ENCODE measurements around the gene CPM.

DNA sequence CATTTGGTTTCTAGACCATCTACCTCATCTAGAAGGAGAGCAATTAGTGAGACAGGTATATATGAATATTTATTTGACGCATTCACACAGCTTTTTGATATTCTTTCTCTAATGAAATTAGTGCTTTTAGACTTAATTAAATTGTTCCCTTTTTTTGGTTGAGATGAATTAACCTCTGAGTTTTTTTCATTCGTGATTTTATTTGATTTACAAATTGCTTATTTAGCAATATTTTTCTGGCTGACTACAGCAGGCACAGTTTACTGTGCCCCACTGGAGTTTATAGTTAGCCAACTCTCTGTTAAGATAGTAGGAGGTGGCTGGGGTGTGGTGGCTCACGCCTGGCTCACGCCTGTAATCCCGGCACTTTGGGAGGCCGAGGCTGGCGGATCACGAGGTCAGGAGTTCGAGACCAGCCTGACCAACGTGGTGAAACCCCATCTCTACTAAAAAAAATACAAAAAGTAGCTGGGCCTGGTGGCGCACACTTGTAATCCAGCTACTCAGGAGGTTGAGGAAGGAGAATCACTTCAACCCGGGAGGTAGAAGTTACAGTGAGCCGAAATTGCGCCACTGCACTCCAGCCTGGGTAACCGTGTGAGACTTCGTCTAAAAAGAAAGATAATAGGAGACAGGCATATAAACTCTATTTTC lies 108.2 kb downstream of the CPM start:
- TF ChIP-seq, protein P1, sequence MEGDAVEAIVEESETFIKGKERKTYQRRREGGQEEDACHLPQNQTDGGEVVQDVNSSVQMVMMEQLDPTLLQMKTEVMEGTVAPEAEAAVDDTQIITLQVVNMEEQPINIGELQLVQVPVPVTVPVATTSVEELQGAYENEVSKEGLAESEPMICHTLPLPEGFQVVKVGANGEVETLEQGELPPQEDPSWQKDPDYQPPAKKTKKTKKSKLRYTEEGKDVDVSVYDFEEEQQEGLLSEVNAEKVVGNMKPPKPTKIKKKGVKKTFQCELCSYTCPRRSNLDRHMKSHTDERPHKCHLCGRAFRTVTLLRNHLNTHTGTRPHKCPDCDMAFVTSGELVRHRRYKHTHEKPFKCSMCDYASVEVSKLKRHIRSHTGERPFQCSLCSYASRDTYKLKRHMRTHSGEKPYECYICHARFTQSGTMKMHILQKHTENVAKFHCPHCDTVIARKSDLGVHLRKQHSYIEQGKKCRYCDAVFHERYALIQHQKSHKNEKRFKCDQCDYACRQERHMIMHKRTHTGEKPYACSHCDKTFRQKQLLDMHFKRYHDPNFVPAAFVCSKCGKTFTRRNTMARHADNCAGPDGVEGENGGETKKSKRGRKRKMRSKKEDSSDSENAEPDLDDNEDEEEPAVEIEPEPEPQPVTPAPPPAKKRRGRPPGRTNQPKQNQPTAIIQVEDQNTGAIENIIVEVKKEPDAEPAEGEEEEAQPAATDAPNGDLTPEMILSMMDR (IDR thresholded peaks at IDR 0.05), result no peak
- no peak for TF ChIP-seq POLR2A (IDR thresholded peaks at IDR 0.05; ENCODE audit: low read depth)
- TF ChIP-seq POLR2AphosphoS5 (IDR thresholded peaks at IDR 0.05), result no peak
